Vagina (tissue), 2 donors: ENCODE measurements around the gene TST. TPM values are rescaled to one million over a fixed set of nuclear protein-coding genes. Genes with fewer than 3 reads are reported as not detected.

ENCODE experiments used
- DNase-seq, 2 donors: peaks; one replicate each; pipeline ENCODE4 v3.0.0-alpha.2; 2017; ENCODE audit errors: extremely low spot score in 2 of 2
- H3K27ac ChIP-seq: fragments of 200-600 bp; sonication (generic); one replicate; pipeline ENCODE4 v1.5.1; 2019
- H3K27me3 ChIP-seq: fragments of 200-600 bp; sonication (generic); one replicate; pipeline ENCODE4 v1.5.1; 2019
- H3K36me3 ChIP-seq, 2 donors: fragments of 200-600 bp; sonication (generic); one replicate each; pipeline ENCODE4 v1.5.1; 2017 to 2019
- H3K4me1 ChIP-seq: fragments of 200-600 bp; sonication (generic); one replicate; pipeline ENCODE4 v1.5.1; 2019
- H3K4me3 ChIP-seq, 2 donors: fragments of 200-600 bp; sonication (generic); 1 replicate in 1 of 2; 2 replicates in 1 of 2; pipeline ENCODE4 v1.5.1; 2016 to 2019
- H3K9me3 ChIP-seq: fragments of 200-600 bp; sonication (generic); one replicate; pipeline ENCODE4 v1.5.1; 2019
- CTCF ChIP-seq, 3 experiments: fragments of 450-650 bp in 2 of 3; fragments of 200-600 bp in 1 of 3; sonication (generic) in 1 of 3; IDR thresholded peaks; one replicate each; pipeline ENCODE4 v1.5.1; 2017 to 2019; ENCODE audit warnings: antibody characterized with exemption in 3 of 3, mild to moderate bottlenecking in 2 of 3, moderate library complexity in 2 of 3
- POLR2A ChIP-seq, 2 donors: fragments of 450-650 bp; IDR thresholded peaks; one replicate each; pipeline ENCODE4 v1.6.1; 2017; ENCODE audit warnings: antibody characterized with exemption in 2 of 2, mild to moderate bottlenecking in 2 of 2, moderate library complexity in 2 of 2
- POLR2AphosphoS5 ChIP-seq, 2 donors: sonication (generic); formaldehyde crosslinking; IDR thresholded peaks; one replicate each; pipeline ENCODE4 v1.9.0; 2017; ENCODE audit warnings: antibody characterized with exemption in 2 of 2, mild to moderate bottlenecking in 2 of 2, low read depth in 1 of 2; ENCODE audit not compliant: insufficient read depth in 1 of 2
- intact Hi-C: fragments of 100-400 bp; cut with DNase I; formaldehyde crosslinking; loops from one replicate; pipeline ENCODE4 v1.15.1; 2023
- total RNA-seq: library from RNA; depleted of rRNA; stranded (reverse); fragments of >200 nt; gene quantifications from one replicate; pipeline ENCODE4 v1.2.3, GENCODE V29; 2016

Gene TST
- total RNA-seq, 1 donor from 2014 or later = 50.8 TPM

DNA sequence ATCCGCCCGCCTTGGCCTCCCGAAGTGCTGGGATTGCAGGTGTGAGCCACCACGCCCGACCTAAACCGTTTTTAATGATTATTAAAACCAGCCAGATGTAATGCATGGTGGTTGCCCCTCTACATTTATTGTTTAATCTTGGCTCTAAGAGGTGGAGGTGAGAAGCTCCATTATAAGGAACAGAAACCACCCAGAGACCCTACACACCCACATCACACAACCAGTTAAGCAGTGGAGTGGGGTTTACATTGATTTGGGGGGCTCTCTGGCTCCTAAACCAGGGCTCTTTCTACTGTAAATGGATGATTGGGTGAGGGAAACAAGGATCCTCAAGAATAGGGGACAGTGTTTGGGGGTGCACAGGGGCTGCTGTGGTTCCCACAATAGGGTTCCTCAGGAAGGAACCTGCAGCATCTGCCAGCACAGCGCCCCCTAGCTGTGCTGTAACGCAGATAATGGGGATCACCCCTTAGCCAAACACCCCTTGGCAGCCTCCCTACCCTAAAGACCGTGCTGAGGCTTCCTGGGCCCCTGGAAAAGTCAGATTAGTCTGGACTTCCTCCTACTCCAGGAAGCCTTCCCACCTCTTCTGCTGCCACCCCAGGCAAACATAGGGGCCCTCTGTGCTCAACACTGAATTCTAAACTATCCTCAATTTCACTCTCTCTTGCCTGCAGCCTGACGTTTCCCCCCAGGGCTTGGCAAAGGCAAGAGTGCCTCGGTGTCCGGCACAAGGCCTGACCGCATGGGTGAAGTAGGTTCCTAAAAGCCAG lies 2.6 kb upstream of the TST start:
- Histone ChIP-seq H3K27me3 (no peaks in the 10 kb centered on the region), H3K27ac (no peak overlapping the region), H3K4me1 (peaks cover 54% of the 10 kb centered on the region), H3K9me3 (no peaks in the 10 kb centered on the region), H3K36me3 (peaks cover 0 to 29% of the 10 kb centered on the region in 2 donors), H3K4me3 (no peak overlapping the region)
- no peak for DNase-seq
- intact Hi-C loops = no loop called here
- no peak for TF ChIP-seq POLR2A (IDR thresholded peaks at IDR 0.05)
- peak in 2 of 3 experiments; percentile 42 to 44 for TF ChIP-seq CTCF (IDR thresholded peaks at IDR 0.05)
- TF ChIP-seq POLR2AphosphoS5 (IDR thresholded peaks at IDR 0.05; ENCODE audit: insufficient read depth in 1 of 2, low read depth in 1 of 2) = no peak

DNA sequence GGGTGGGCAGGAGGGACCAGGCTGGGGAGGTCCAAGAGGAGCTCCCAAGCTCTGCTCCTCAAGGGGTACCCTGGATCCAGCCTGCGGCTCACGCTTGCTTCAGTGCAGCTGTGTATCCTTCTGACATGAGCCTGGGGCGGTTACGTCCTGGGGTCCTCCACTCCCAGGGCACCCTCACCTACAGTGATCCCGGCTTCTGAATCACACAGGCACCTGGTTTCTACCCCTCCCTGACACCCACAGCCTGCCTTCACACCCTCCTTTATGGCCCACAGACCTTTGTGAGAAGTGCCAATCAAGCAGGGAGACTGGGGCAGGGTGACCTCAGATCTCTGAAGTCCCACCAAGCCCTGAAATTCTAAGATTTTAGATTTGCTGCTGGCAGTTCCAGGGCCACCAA lies 1.8 kb upstream of the TST start:
- peaks cover 0 to 22% of the 10 kb centered on the region in 2 donors for H3K36me3 ChIP-seq
- TF ChIP-seq POLR2AphosphoS5 (IDR thresholded peaks at IDR 0.05; ENCODE audit: insufficient read depth in 1 of 2, low read depth in 1 of 2) (no peak), POLR2A (IDR thresholded peaks at IDR 0.05) (no peak), CTCF (IDR thresholded peaks at IDR 0.05) (no peak)
- peak overlapping the region in 1 of 2 donors; percentile 99 for H3K4me3 ChIP-seq
- H3K9me3 ChIP-seq = no peaks in the 10 kb centered on the region
- DNase-seq = no peak
- no peaks in the 10 kb centered on the region for H3K27me3 ChIP-seq
- peak overlapping the region; percentile 97 for H3K27ac ChIP-seq
- intact Hi-C loops = no loop called here
- peaks cover 63% of the 10 kb centered on the region for H3K4me1 ChIP-seq

DNA sequence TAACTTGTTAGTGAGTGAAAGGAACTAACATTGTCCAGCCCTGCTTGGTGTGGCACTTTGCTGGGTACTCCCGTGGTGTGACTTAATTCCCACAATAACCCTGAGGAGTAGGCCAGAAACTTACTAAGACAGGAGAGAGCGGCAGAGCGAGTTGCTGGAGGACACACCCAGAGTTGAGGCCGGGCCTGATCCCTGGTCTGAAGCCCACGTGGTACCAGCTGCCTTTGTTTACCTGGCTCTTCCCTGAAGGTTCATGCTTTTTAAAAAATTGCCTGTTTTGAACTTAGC lies 889 bp upstream of the TST start:
- Histone ChIP-seq H3K4me1 (peaks cover 60% of the 10 kb centered on the region), H3K27ac (peak overlapping the region; percentile 97), H3K4me3 (peak overlapping the region; percentile 96 to 99), H3K27me3 (no peaks in the 10 kb centered on the region), H3K36me3 (peaks cover 0 to 16% of the 10 kb centered on the region in 2 donors), H3K9me3 (no peaks in the 10 kb centered on the region)
- no peak for TF ChIP-seq CTCF (IDR thresholded peaks at IDR 0.05)
- peak in 1 of 2 donors; percentile 30 for TF ChIP-seq POLR2AphosphoS5 (IDR thresholded peaks at IDR 0.05; ENCODE audit: insufficient read depth in 1 of 2, low read depth in 1 of 2)
- TF ChIP-seq POLR2A (IDR thresholded peaks at IDR 0.05) = no peak
- no peak for DNase-seq
- intact Hi-C loops = no loop called here

- Histone ChIP-seq H3K27me3 (no peaks in the 10 kb centered on the region), H3K36me3 (peaks cover 0 to 9% of the 10 kb centered on the region in 2 donors), H3K4me1 (peaks cover 69% of the 10 kb centered on the region), H3K9me3 (no peaks in the 10 kb centered on the region), H3K4me3 (peak overlapping the region; percentile 96 to 99), H3K27ac (peak overlapping the region; percentile 97)
- no peak for DNase-seq
- intact Hi-C loops = no loop called here
- peak; percentile 16 to 67 for TF ChIP-seq POLR2AphosphoS5 (IDR thresholded peaks at IDR 0.05; ENCODE audit: insufficient read depth in 1 of 2, low read depth in 1 of 2)
- no peak for TF ChIP-seq POLR2A (IDR thresholded peaks at IDR 0.05)
- TF ChIP-seq CTCF (IDR thresholded peaks at IDR 0.05) = no peak
Measured at GRCh38 chr22:37018815-37019308, 385 bp downstream of the TST start.
